Measurements from ENCODE around the gene LCLAT1.

- TF ChIP-seq CTCF (IDR thresholded peaks at IDR 0.05; ENCODE audit: low read depth, low read length, missing input control) (no peak), ZBTB33 (IDR thresholded peaks at IDR 0.05) (no peak), GABPA (IDR thresholded peaks at IDR 0.05 in 1 of 2, conservative IDR thresholded peaks at IDR 0.05 in 1 of 2) (no peak), MAX (IDR thresholded peaks at IDR 0.05) (no peak), SP1 (IDR thresholded peaks at IDR 0.05) (no peak), JUND (IDR thresholded peaks at IDR 0.05) (no peak), TAF1 (conservative IDR thresholded peaks at IDR 0.05) (no peak), ATF3 (IDR thresholded peaks at IDR 0.05) (no peak), YY1 (IDR thresholded peaks at IDR 0.05) (no peak), REST (IDR thresholded peaks at IDR 0.05) (no peak), FOXA1 (IDR thresholded peaks at IDR 0.05) (no peak), RXRA (IDR thresholded peaks at IDR 0.05) (no peak)
Measured at GRCh38 chr2:30448866-30449265, 1.8 kb downstream of the LCLAT1 start.
